HCT116 (cell line): ENCODE data around the gene WDR88. TPM values are rescaled to one million over a fixed set of nuclear protein-coding genes. Genes with fewer than 3 reads are reported as not detected.

ENCODE experiments used
- ATAC-seq: fragments of 200-7000 bp; cut with Tn5 transposase; 2 replicates; pipeline ENCODE4 v1.9.1; 2020; ENCODE audit warnings: mild to moderate bottlenecking, moderate library complexity
- BruUV-seq: library from RNA; stranded (reverse); fragments of 400-500 nt; replicated peaks from 2 replicates; lab custom pipeline; 2021; lab: Mats Ljungman, UMichigan
- CTCF ChIA-PET: fragments of 300-600 bp; sonication (Branson Sonifier 250); formaldehyde crosslinking; loops from one replicate; lab custom pipeline; 2021; ENCODE audit warnings: antibody characterized with exemption; lab: Charles Lee
- POLR2A ChIA-PET: fragments of 300-600, 350-600 bp; sonication (Branson Sonifier 250); formaldehyde crosslinking; loops from one replicate; lab custom pipeline; 2021; ENCODE audit warnings: antibody characterized with exemption; lab: Charles Lee
- RAD21 ChIA-PET, 2 experiments: fragments of 300-600 bp; sonication (Branson Sonifier 250); formaldehyde crosslinking; loops; one replicate each; lab custom pipeline; 2023; ENCODE audit warnings: low total read pairs in 2 of 2; ENCODE audit not compliant: uncharacterized antibody in 2 of 2, unreplicated experiment in 2 of 2, low non-redundant PET in 1 of 2; lab: Charles Lee
- DNase-seq: peaks from one replicate; pipeline ENCODE4 v3.0.0-alpha.2; 2010; ENCODE audit warnings: low read depth, low spot score
- H2AFZ ChIP-seq: fragments of 200-600 bp; shearing (Covaris generic), sonication (generic); 2 replicates; pipeline ENCODE4 v1.6.1; 2017; ENCODE audit warnings: low read depth, mixed run types, mixed read lengths, antibody characterized with exemption, low read length; ENCODE audit not compliant: poor library complexity, severe bottlenecking
- H3K27ac ChIP-seq: 2 replicates; pipeline ENCODE4 v1.5.1; 2012; ENCODE audit warnings: low read depth, low read length
- H3K27me3 ChIP-seq: fragments of 200-600 bp; sonication (generic); 2 replicates; pipeline ENCODE4 v1.6.1; 2016; ENCODE audit warnings: mixed run types, low read length, mixed read lengths; ENCODE audit not compliant: insufficient read depth
- H3K36me3 ChIP-seq, 2 experiments: fragments of 200-500 bp in 1 of 2; fragments of 200-600 bp in 1 of 2; sonication (Bioruptor generic) in 1 of 2; sonication (generic) in 1 of 2; 2 replicates each; pipeline versions ENCODE4 v1.5.1 to v1.6.1; 2014 to 2016; ENCODE audit warnings: low read length in 2 of 2, inconsistent platforms in 1 of 2, mixed read lengths in 1 of 2, mixed run types in 1 of 2; ENCODE audit not compliant: insufficient read depth in 2 of 2, control insufficient read depth in 1 of 2
- H3K4me1 ChIP-seq, 2 experiments: fragments of 200-600 bp in 1 of 2; sonication (generic) in 1 of 2; 2 replicates each; pipeline versions ENCODE4 v1.5.1 to v1.6.1; 2012 to 2017; ENCODE audit warnings: low read length in 2 of 2, inconsistent platforms in 1 of 2, mild to moderate bottlenecking in 1 of 2, mixed read lengths in 1 of 2, mixed run types in 1 of 2, moderate library complexity in 1 of 2; ENCODE audit not compliant: insufficient read depth in 2 of 2, control insufficient read depth in 1 of 2
- H3K4me2 ChIP-seq: fragments of 200-600 bp; sonication (generic); 2 replicates; pipeline ENCODE4 v1.6.1; 2017; ENCODE audit warnings: mixed run types, low read length, mixed read lengths
- H3K4me3 ChIP-seq, 2 experiments: fragments of 200-600 bp in 1 of 2; sonication (generic) in 1 of 2; replicated peaks in 1 of 2; 2 replicates each; pipeline ENCODE4 v1.5.1; 2011 to 2016; ENCODE audit warnings: low read length in 2 of 2, control low read depth in 1 of 2, low read depth in 1 of 2, mild to moderate bottlenecking in 1 of 2, mixed read lengths in 1 of 2, mixed run types in 1 of 2
- H3K79me2 ChIP-seq: fragments of 200-600 bp; sonication (generic); 2 replicates; pipeline ENCODE4 v1.6.1; 2017; ENCODE audit warnings: mild to moderate bottlenecking, mixed run types, low read length, moderate library complexity, mixed read lengths; ENCODE audit not compliant: insufficient read depth
- H3K9ac ChIP-seq: fragments of 200-600 bp; sonication (generic); 2 replicates; pipeline ENCODE4 v1.6.1; 2016; ENCODE audit warnings: low read length, mixed read lengths
- H3K9me2 ChIP-seq: fragments of 200-600 bp; sonication (generic), shearing (Covaris generic); 2 replicates; pipeline ENCODE4 v1.6.1; 2017; ENCODE audit warnings: mixed run types, mild to moderate bottlenecking, moderate library complexity; ENCODE audit not compliant: insufficient read depth
- H3K9me3 ChIP-seq, 2 experiments: fragments of 200-500 bp in 1 of 2; fragments of 200-600 bp in 1 of 2; sonication (Bioruptor generic) in 1 of 2; sonication (generic) in 1 of 2; 2 replicates each; pipeline ENCODE4 v1.6.1; 2014 to 2017; ENCODE audit warnings: low read length in 2 of 2, mixed read lengths in 2 of 2, inconsistent platforms in 1 of 2, low read depth in 1 of 2, mild to moderate bottlenecking in 1 of 2, mixed run types in 1 of 2, moderate library complexity in 1 of 2; ENCODE audit not compliant: control insufficient read depth in 1 of 2, insufficient read depth in 1 of 2
- H4K20me1 ChIP-seq: fragments of 200-600 bp; sonication (generic), shearing (Covaris generic); 2 replicates; pipeline ENCODE4 v1.6.1; 2017; ENCODE audit warnings: mixed run types, mild to moderate bottlenecking, moderate library complexity; ENCODE audit not compliant: insufficient read depth
- ELF1 ChIP-seq: IDR thresholded peaks from 2 replicates; pipeline ENCODE4 v1.6.1; 2012; ENCODE audit warnings: low read depth, borderline replicate concordance
- JUND ChIP-seq: IDR thresholded peaks from 2 replicates; pipeline ENCODE4 v1.6.1; 2012
- POLR2A ChIP-seq: IDR thresholded peaks from 2 replicates; pipeline ENCODE4 v1.7.0; 2011; ENCODE audit warnings: borderline replicate concordance; ENCODE audit not compliant: insufficient read depth, insufficient read length; ENCODE audit errors: extremely low read depth
- SP1 ChIP-seq: IDR thresholded peaks from 2 replicates; pipeline ENCODE4 v1.6.1; 2012; ENCODE audit warnings: low read depth
- SRF ChIP-seq: IDR thresholded peaks from 2 replicates; pipeline ENCODE4 v1.6.1; 2012; ENCODE audit warnings: low read depth
- YY1 ChIP-seq: IDR thresholded peaks from 2 replicates; pipeline ENCODE4 v1.6.1; 2011; ENCODE audit warnings: low read length, low read depth, moderate library complexity, mild to moderate bottlenecking; ENCODE audit not compliant: insufficient replicate concordance; ENCODE audit errors: extremely low read depth
- ZFX ChIP-seq: fragments of 450-650 bp; IDR thresholded peaks from 2 replicates; pipeline ENCODE4 v1.6.1; 2017
- intact Hi-C: fragments of 100-400 bp; cut with micrococcal nuclease; formaldehyde crosslinking; loops from 2 replicates; pipeline ENCODE4 v1.10.0; 2022
- total RNA-seq: library from RNA; stranded (reverse); gene quantifications from one replicate; pipeline ENCODE4 v1.2.1, GENCODE V29; 2021; ENCODE audit not compliant: unreplicated experiment
- TF ChIP-seq, protein P1 (sequence below): IDR thresholded peaks from 2 replicates; pipeline ENCODE4 v1.6.1; 2012; ENCODE audit warnings: low read depth
- TF ChIP-seq, protein P2 (sequence below), 3 experiments: fragments of 200-600 bp in 1 of 3; sonication (generic) in 1 of 3; IDR thresholded peaks in 2 of 3; conservative IDR thresholded peaks in 1 of 3; 2 replicates each; pipeline ENCODE4 v1.5.1; 2012 to 2017; ENCODE audit warnings: low read depth in 2 of 3, low read length in 2 of 3, antibody characterized with exemption in 1 of 3, borderline replicate concordance in 1 of 3, control low read depth in 1 of 3, mild to moderate bottlenecking in 1 of 3, mixed read lengths in 1 of 3, mixed run types in 1 of 3, moderate library complexity in 1 of 3; ENCODE audit not compliant: insufficient read depth in 1 of 3

WDR88 gene
- total RNA-seq, 1 experiment from 2014 or later: not detected

DNA sequence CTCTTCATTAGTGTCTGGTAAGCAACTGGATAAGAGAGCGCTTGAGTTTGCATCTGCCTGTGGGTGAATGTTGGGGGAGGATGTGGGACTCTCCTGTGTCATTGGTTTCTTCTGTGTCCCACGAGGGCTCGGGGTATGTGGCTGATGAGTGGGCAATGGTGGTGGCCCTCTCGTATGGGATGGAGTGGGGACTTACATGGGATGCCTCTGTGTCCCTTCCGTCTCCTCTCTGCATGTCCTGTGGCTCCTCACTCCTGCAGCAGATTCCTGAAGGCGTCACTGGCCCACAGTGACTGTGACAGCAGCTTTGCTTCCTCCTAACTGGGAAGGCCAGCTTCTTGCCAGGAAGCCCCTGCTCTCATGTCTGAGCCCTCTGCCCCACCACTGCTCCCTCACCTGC is 59.6 kb downstream of the WDR88 start:
- intact Hi-C loops: no loop called here
- Histone ChIP-seq H3K36me3 (0 out of 4 replicates have a peak, but pooled peaks cover 0 to 1% of the 10 kb centered on the region in 2 experiments), H3K9me2 (no peaks in the 10 kb centered on the region), H4K20me1 (no peaks in the 10 kb centered on the region), H3K27ac (no peak overlapping the region), H3K4me3 (no peak overlapping the region), H2AFZ (no peak overlapping the region), H3K79me2 (peaks cover 14% of the 10 kb centered on the region), H3K4me2 (no peak overlapping the region), H3K27me3 (no peaks in the 10 kb centered on the region), H3K9ac (no peak overlapping the region), H3K4me1 (peaks cover 13 to 18% of the 10 kb centered on the region in 2 experiments; a peak in 3 of 4 replicates), H3K9me3 (no peaks in the 10 kb centered on the region)
- TF ChIP-seq SRF (no peak), YY1 (no peak), ELF1 (no peak), SP1 (no peak), JUND (no peak)
- TF ChIP-seq, protein P1, sequence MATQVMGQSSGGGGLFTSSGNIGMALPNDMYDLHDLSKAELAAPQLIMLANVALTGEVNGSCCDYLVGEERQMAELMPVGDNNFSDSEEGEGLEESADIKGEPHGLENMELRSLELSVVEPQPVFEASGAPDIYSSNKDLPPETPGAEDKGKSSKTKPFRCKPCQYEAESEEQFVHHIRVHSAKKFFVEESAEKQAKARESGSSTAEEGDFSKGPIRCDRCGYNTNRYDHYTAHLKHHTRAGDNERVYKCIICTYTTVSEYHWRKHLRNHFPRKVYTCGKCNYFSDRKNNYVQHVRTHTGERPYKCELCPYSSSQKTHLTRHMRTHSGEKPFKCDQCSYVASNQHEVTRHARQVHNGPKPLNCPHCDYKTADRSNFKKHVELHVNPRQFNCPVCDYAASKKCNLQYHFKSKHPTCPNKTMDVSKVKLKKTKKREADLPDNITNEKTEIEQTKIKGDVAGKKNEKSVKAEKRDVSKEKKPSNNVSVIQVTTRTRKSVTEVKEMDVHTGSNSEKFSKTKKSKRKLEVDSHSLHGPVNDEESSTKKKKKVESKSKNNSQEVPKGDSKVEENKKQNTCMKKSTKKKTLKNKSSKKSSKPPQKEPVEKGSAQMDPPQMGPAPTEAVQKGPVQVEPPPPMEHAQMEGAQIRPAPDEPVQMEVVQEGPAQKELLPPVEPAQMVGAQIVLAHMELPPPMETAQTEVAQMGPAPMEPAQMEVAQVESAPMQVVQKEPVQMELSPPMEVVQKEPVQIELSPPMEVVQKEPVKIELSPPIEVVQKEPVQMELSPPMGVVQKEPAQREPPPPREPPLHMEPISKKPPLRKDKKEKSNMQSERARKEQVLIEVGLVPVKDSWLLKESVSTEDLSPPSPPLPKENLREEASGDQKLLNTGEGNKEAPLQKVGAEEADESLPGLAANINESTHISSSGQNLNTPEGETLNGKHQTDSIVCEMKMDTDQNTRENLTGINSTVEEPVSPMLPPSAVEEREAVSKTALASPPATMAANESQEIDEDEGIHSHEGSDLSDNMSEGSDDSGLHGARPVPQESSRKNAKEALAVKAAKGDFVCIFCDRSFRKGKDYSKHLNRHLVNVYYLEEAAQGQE: no peak
- POLR2A ChIA-PET: no interaction called here
- CTCF ChIA-PET: no interaction called here
- ATAC-seq: no peak
- DNase-seq: no peak
- RAD21 ChIA-PET: no interaction called here
- no TSS peak for BruUV-seq

- DNase-seq: no peak
- ChIA-PET RAD21 (no interaction called here), CTCF (no interaction called here), POLR2A (no interaction called here)
- H3K9me2 ChIP-seq: no peaks in the 10 kb centered on the region
- H4K20me1 ChIP-seq: no peaks in the 10 kb centered on the region
- no TSS peak for BruUV-seq
- H3K36me3 ChIP-seq: 0 out of 4 replicates have a peak, but pooled peaks cover 0 to 7% of the 10 kb centered on the region in 2 experiments
- no peak overlapping the region for H3K27ac ChIP-seq
- H3K4me3 ChIP-seq: no peak overlapping the region
- no peaks in the 10 kb centered on the region for H3K9me3 ChIP-seq
- H3K9ac ChIP-seq: no peak overlapping the region
- no peaks in the 10 kb centered on the region for H3K27me3 ChIP-seq
- TF ChIP-seq POLR2A (no peak), ZFX (no peak), SP1 (no peak)
- TF ChIP-seq, protein P2, sequence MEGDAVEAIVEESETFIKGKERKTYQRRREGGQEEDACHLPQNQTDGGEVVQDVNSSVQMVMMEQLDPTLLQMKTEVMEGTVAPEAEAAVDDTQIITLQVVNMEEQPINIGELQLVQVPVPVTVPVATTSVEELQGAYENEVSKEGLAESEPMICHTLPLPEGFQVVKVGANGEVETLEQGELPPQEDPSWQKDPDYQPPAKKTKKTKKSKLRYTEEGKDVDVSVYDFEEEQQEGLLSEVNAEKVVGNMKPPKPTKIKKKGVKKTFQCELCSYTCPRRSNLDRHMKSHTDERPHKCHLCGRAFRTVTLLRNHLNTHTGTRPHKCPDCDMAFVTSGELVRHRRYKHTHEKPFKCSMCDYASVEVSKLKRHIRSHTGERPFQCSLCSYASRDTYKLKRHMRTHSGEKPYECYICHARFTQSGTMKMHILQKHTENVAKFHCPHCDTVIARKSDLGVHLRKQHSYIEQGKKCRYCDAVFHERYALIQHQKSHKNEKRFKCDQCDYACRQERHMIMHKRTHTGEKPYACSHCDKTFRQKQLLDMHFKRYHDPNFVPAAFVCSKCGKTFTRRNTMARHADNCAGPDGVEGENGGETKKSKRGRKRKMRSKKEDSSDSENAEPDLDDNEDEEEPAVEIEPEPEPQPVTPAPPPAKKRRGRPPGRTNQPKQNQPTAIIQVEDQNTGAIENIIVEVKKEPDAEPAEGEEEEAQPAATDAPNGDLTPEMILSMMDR (IDR thresholded peaks at IDR 0.05 in 2 of 3, conservative IDR thresholded peaks at IDR 0.05 in 1 of 3; ENCODE audit: borderline replicate concordance in 1 of 3, insufficient read depth in 1 of 3, low read depth in 2 of 3, low read length in 2 of 3): peak in 2 of 3 experiments; percentile 44 to 61; a peak in 4 of 6 replicates
- H2AFZ ChIP-seq: no peak overlapping the region
- intact Hi-C loops: no loop called here
- peaks cover 13 to 18% of the 10 kb centered on the region in 2 experiments; a peak in 3 of 4 replicates for H3K4me1 ChIP-seq
- no peak for ATAC-seq
- peaks cover 14% of the 10 kb centered on the region for H3K79me2 ChIP-seq
- H3K4me2 ChIP-seq: no peak overlapping the region
Observed at GRCh38 chr19:33192010-33192409, 60.1 kb downstream of the WDR88 start.
